NCI-H226 (cell line): Measurements from ENCODE around the gene DCT.

ENCODE experiments used
- DNase-seq: peaks from one replicate; pipeline ENCODE4 v3.0.0-alpha.2; 2015

The DCT gene

DNA sequence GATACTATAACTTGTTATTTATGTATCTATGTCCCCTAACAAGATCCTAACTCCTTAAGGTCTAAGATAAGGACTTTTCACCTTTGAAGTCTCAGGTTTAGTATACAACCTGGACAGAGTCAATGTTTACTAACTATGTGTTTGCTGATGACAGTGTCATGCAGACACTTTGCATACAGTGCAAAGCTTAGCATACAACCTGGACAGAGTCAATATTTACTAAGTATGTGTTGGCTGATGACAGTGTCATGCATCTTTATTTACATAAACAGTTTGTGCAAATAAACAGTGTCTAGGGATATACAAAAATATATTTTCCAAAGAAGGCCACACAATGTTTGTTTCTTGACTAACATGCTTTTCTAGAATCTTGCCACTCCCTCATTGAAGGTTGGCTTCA is 34.7 kb downstream of the DCT start:
- DNase-seq: no peak

DNA sequence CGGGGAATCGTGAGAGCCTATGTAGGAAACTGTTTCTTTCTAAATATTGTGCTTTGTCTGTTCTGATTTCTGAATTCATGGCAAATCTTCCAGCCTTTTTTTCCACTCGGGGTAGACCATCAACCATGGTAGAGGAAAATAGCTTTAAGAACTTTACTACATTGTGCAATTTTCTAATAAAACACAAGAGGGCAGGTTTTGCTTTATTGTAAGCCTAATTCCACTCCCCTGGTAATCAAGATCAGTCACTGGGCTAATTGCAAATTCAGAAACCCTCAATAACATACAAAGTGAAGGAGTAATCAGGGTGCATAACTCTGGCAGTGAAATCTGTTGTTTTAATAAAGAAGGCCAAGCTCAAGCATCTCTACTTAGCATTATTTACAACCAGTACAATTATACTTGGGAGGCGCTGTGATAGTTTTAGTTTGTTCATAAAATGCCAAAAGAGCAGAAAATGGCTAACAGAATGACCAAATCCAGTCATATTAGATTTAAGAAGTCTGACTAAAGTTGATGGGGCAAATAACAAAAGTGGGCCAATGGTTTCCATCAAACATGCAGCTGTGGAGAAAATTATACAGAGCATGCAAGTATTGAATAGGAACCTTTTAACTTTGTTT is 43.8 kb downstream of the DCT start:
- no peak for DNase-seq

DNA sequence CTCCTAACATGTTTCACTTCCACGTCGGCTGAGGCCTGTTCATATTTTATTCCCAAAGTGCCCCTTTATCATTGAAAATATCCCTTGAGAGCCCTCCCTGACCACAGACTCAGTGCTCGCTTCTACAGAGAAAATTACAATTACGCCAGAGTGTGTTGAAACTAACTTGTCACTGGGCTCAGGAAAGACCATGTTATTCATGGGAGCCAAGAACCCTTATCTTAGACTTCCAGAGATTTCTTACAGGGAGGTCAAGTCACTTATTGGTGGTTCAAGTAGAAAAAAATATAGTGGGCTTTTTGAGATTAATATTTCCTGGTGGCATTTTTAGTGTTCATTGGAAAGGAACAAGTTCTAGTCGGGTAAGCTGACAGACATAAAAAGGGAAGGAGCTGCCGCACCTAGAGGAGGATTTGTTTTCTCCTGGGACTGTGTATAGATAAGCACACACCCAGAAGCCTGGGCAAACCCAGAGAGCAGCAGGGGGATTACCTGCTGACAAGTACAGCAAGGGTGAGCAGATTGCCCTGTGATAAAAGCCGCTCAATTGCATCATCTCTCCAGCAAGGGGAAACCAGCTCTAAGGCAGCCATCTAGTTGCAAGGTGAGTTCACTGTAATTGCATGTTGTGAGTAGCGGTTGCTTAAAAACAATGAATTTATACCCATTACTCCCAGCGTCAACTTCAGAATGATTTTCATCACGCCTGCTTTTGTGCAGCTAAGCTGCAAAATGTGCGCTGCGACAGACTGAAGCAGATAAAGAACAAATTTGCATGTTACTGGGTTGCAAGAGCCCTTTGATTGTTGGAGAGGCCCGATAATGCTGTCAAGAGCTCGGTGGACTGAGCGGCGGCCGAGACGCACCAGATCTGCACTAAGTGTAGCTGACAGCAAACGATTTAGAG is 46.2 kb downstream of the DCT start:
- DNase-seq: no peak

DNA sequence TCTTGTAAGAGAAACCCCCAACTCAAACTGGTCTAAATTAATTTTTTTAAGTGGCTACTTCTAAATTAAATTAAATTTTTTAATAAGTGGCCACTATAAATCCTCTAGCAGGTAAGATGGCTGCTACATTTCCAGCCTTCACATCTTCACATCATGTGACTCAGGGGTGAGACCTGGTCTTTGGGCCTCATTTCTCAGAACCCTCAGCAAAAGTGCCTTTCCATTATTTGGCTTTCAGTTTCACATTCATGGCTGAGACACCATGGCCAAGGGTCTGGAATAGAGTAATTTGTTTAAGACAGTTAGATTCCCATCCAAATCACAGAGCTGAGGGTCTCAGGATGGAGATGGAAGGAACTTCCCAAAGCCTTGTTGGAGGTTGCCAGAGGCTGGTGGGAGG is 47.5 kb downstream of the DCT start:
- DNase-seq: no peak

DNA sequence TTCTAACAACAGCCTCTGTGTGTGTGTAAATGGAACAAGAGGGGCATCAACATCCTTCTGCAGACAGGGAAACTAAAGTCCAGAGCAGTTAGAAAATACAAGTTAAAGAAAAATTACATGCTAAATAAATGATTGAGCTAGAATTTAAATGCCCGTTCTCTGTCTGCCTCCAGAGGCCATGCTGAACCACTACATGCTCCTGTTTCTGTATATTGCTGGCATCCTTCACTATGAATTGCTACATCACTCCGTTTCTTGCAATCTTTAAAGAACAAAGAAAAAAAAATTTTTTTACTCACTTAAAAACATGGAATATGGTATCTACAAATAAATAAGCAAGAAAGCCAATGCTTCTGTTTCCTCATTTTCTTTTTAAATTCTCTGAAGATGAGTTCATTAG is 47.9 kb downstream of the DCT start:
- no peak for DNase-seq

DNA sequence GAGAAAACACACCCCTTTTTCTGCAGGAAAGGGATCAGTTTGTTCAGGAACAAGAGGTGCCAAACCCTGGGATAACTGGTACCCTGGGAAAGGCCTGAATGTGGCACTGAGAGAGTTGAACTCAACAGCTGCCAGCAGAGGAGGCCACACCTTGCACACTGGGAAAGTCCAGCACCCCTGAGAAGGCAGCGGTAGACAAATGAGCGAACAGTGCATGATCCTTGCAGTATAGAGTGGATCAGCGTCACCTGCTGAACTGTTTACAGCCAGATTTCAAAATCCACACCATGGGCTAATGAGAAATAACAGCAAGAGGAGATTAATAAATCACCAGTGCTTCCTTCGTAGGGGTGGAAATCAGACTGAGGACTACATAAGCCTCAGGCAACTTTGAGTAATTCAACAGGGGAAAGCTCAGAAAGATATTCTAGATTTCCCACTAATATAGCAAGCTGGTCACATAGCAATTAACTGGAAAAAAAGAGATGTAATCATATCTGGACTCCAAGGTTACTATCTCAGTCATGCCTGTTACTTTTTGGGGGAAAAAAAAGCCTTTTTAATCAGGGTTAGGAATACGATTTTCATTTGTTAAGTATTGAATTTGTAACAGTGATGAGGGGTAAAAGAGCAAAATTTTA is 52.0 kb downstream of the DCT start:
- no peak for DNase-seq

DNA sequence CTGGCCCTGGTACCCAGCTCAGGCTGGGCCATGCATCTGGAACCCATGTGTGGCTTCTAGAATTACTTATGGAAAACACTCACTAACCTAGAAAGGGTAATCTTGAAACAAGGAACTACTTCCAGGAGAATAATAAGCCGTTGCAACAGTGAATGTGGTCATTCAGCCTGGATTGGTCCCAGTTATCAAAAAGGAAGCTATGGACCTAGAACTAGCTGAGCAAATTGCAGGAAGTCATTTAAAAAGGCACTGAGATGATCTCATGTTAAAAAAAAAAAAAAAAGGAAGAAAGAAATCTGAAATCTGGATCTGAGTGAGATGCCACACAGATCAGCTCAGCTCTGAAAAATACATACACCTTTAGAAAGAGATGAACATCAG is 59.6 kb downstream of the DCT start:
- no peak for DNase-seq

DNA sequence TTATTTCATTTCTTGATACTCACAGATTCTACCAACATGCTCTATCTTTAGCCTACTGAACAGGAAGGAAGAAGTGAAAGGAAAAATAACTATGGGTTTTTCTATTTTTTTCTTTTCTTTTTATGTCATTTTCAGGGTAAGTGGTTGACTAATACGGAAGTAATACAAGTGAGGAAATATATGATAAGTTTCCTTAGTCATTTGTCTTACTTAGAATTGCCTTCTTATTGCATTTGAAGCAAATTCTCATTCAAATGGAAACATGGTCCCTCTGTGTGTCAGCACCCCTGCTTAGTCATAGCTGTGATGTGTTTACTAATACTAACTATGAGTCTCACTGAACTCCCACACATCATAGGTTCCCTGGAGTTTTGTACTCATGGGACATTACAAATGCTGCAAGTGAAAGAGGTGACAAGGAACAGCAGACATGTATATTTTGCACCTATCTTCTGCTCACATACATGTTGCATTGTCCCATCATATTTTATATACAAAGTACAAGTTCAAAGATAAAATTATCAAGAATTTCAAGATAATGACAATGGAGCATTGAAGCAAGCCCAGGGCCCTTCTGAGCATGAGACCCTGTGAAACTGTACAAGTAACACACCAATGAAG is 60.1 kb downstream of the DCT start:
- DNase-seq: peak; percentile 20

DNA sequence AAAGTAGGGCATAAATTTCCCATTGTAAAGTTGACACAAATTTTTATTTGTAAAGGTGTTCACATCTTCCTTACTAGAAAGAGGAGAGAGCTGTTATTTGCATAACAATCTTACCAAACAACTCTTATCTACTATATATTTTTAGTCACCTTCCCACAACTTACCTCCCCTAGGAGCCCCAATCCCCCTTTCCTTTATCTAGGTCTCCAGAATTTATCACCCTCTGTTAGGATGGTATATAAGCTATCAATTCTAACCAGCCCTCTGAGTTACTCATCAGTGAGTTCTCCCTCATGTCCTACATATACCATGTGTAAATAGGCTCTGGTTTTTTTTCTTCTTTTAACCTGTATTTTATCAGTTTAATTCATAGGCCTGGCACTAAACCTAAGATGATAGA is 62.2 kb downstream of the DCT start:
- DNase-seq: no peak

DNA sequence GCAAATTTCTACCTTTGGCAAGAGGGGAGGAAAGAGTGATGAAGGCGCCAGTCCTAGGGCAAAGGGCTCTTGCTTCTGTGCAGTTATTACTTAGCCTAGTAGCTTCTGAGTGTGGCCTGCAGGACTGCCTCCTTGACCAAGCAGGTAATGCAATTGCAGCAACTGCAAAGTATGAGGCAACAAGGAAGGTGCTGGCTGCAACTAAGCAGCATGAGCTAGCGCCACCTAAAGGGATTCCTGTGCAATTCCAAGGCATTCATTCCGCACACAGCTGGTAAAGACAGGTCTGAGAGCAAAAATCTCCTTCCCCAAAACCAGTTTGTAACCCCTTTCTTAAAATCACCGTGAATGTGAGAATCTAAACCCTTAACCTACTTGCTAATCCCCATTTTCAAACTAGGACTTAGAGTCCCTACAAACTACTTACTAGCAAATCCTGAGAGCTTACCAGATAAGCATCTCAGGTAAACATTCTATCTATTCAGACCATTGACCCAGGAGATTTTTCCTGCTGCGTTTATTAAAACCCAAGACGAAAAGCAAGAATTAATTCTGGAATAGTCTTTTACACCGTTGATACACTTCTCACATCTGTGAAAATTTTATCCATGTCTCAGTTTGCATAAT is 62.9 kb downstream of the DCT start:
- DNase-seq: peak; percentile 38

DNA sequence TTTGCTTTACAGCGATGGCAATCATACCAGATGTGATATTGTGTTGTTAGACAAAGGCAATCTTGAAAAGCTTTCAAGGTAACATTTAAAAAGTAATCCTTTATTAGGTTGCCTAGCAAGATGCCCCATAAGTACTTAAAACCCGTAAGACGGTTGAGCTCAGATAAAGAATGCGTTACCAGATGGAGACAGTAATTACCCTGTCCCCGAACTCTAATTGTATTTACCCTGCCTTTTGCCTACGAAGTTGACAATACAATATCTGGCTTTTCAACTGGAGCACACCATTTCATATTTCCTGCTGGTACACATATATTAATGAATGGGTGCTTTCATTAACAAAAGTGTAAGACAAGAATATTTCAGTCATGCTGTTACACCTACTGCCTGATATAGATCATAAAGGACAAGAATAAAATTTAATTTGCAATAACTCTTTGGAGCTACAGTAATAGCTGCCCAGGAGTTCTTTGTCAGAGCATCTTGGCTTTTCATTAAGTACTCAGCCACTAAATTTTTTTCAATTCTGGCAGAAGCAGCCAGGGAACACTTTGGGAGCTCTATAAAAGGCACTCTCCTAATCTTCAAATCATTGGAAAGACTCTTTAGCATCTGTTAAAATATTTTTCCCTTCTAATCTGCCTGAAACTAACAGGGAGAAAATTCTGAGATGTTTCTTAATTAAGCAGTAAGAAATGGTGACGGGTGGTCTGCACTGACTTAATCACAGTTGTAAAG is 63.8 kb downstream of the DCT start:
- DNase-seq: no peak

DNA sequence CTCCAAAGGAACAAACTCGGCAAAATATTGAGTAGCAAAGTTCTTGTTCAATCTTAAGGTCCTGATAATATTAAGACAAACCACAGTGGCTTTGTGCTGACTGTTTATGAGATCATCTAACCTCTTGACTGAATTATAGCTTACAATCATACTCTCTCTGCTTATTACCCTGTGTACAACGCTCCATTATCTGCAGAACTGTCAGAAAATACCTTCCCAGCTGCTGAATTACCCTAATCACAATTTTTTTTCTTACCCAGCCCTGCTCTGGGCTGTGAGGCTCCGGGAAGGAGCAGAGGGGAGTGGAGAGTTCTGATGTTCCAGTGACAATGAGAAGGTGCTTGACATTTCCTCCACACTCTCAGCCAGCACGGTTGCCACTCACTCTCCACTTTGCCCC is 64.8 kb downstream of the DCT start:
- DNase-seq: no peak

DNA sequence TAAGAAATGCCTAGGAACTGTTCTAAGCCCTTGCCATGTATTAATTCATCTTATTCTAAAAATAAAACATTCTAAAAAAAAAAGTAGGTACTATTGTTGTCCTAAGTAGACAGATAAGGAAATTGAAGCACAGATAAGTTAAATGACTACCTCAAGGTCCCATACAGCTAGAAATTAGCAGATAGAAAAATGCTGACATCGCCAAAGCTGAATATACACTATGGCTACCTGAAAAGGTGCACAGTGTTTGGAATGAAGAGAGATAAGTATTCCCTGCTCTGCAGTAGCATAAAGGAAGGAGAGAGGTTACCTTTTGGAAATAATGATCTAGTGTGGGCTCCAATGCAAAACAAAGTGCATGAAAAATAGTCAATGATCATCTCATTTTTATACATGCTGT is 65.3 kb downstream of the DCT start:
- no peak for DNase-seq

DNA sequence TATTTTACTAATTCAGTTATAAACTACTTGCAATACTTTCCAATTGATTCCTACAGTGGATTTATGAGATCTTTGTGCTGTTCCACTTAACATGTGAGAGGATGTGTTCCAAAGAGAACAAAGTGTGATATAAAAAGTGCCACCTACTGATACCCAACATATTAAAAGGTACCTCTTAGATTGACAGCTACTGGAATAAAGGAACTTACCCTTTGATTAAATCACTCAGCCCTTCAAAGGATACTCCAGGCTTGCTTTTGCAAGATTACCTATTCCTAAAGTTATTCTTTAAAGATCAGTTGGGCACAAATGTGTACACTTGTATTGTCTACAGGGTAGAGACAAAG is 65.9 kb downstream of the DCT start:
- DNase-seq: no peak

DNA sequence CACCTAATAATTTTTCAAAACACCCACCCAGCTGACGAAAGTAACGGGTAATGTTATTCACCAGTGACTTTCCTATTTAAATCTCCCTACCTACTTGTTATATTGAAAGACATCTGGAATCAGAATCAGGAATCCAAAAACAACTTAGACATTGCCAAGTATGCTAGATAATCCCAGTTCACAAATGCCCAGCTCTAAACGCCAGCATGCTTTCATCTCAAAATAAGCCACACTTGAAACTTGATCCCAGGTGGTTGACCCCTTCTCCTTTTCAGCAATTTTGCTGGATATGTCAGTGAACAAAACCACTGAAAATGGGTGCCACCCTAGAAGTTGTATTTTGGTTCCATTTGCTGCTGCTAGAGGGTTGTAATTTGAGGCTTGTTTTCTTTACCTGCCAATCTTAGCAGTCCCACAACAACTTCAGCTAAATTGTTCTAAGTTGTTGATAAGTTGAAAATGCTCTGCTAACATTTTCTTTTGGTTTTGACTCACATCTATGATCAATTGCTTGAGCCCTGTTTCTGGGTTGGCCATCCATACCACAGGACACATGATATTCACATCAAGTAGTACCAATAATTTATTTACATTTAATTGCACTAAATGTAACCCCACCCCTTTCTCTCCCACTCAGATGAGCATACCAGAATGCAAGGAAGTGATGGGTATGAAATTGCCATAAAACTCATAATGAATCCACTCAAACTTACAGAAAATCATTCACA is 66.4 kb downstream of the DCT start:
- DNase-seq: no peak

DNA sequence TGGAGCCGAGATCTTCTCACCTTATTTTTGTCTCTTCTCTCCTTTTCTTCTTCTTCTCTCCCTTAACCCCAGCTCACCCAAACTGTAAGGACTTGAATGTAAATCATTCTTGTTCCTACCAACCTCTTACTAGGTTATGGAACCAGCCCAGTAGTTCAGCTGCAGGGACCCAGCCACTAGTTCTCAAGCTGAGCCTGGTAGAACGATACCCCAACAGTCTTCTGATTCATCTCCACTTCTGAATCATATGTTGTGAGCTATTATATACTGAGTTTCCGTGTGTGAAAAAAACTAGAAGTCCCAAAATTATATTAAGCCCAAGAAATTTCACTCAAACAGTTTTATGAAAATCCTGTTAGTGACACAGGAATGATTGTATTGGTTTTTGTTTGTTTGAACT is 67.7 kb downstream of the DCT start:
- DNase-seq: no peak

DNA sequence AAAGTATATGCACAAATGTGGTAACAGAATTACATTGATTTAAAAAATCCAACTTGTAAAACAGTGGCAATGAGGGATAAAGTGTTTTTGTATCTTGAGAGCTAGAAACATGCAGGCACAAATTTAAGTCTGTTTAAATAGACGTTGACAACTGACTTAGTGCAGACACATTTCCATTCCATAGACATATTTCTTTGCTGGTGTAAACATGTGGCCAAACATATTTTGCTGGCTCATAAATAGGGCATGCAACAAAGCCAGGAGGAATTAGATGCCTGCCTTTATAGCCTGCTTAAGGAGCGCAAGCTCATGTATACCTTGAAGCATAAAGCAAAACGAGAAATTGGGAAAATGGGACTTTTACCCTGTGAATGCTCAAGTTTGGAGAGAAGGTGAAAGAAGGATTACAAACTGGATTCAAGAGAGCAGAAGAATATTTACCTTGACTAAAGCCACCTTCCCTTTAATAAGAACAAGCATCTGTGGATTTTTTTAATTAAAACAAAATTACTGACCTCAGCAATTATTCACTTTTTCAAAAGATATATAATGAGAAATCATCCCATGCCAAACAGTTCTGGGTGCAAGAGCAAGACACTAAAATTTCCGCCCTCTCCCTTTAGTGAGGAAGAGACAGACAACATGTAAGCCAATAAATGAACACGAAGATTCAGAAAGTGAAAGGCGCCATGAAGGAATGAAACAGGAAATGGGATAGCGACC is 71.0 kb downstream of the DCT start:
- DNase-seq: no peak

DNA sequence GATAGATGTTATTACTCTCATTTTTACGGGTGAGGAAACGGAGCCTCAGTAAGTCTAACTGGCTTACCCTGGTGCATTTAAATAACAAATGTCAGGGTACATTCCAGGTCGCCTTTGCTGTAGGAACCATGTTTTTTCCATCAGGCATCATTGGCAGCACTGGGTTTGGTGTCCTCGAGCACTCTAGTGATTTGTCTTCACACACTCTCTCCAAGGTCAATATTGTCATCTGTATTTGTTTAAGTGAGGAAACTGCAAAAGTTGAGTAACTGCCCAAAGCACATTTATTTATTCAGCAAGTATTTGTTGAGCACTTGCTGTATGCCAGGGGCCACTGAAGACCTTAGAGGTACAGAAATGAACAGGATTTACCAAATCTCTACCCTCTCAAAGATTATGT is 78.6 kb downstream of the DCT start:
- no peak for DNase-seq

DNA sequence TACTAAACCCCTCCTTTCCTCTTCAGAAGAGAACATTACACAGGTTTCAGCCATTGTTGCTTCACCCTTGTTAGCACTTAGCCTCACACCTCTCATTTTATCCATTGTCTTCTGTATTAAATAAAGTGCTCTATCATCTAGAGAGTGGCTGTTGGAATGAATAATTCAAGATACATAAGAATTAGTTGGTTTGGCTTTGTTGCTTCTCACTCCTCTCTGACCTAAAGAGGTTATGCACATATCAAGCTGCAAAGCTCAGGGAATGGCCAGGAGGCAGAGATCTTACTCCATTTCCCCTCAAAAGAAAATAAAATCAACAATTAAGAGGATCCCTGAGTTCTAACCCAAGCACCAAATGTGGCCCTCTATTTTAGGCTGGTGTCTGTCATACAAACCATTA is 79.7 kb downstream of the DCT start:
- DNase-seq: no peak

DNA sequence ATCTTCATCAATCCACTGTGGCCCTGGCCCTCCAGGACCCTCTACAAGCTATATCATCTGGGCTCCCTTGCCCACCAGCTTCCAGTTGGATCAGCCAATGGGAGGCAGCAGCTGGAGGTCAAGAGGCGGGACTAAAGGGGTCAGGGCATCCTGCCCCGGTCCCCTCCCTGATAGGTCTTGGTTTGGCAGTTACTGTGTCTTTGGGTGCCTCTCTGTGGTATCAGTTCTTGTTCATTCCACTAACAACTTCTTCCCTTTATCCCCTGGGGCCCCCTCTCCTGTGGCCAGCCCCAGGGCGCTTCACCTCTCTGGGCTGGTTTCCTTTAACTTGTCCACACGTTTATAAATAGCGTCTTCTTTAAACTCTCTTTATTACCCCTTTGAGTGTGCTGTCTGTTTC is 83.6 kb downstream of the DCT start:
- no peak for DNase-seq

DNA sequence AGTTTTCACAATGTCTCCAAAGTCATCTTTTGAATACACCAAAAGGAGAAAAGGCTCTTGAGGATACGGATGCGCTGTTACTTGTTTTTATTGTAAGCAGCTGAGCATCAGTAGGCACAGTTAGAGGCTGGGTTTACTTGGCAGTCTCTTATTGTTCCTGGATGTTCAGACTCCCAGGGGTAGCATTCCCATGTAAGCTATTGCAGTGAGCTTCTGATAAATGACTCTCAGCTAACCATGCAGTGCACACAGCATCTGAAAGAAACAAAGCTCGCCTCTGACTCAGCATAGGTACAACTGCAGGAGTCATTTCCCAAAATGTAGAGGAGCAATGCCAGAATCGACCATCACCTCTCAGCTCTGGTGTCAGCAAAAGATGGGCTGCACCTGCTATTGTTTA is 84.8 kb downstream of the DCT start:
- no peak for DNase-seq
